GM21390 (cell line): ENCODE measurements around the gene FAM81B.

ENCODE experiments used
- ATAC-seq: cut with Tn5 transposase; IDR thresholded peaks from one replicate; pipeline ENCODE4 v1.9.1; 2021; ENCODE audit not compliant: unreplicated experiment

Gene FAM81B

DNA sequence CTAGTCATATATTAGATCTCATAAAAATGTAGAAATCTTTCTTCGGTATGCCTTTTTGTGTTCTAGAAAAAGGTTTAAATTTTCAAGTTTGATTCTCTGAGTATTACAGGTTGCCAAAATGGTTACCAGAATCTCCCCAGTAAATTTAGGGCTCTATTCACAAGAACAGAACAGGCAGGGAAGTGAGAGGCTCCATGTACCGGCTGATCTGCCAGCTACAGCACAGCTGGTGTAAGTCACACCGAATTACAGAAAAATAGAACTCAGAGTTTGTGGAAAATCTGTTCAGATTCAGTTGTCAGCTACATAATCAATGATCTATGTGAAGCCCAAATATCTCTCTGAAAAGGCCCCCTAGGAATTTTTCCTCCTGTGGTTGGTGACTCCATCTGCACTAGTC lies 10.5 kb downstream of the FAM81B start:
- no peak for ATAC-seq

DNA sequence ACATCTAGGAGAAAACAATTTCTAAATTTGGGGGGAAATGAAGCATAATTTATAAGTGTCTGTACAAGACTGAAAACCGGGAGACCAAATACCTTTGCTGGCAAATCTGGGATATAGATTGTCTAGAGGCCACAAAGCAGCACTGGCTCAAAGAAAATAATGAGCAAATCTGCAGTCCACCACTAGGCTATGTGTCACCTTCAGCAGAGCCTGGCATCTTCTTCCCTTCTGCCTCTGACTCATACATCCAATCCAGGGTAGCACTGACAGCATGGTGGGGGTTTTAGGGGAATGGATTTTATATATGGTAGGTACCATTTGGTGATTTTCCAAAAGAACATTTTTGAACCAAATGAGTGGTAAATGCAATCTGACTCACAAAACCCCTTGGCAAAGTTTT lies 12.8 kb downstream of the FAM81B start:
- no peak for ATAC-seq

DNA sequence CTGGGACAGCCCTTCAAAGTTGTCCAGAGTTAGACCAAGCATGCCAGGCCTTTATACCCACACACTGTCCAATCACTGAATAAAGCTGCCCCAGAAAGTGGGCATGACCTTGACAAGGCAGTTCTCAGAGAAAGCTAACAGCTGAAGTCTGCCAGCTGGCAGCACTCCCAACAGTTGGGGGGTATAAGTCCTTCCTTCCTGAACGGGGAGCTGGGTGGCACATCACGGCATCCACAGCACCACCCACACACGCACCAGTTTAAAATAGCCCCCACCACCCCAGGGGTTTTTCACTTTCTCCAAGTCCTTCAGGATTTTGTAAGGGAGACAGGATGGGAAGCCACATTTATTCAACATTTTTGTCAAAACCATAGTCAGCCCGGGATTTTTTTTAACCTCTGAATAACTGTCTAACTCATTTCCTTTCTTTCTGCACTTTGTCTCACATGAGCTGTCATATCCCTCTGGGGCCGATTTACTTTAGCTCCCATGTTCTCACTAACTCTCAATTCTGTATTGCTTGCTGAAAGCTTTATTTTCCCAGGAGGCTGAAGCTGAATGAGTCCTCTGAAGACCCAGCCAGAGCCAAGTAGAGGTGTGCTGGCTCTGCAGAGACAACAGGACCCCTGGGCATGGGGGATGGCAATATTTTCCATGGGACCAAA lies 15.4 kb downstream of the FAM81B start:
- ATAC-seq = no peak

DNA sequence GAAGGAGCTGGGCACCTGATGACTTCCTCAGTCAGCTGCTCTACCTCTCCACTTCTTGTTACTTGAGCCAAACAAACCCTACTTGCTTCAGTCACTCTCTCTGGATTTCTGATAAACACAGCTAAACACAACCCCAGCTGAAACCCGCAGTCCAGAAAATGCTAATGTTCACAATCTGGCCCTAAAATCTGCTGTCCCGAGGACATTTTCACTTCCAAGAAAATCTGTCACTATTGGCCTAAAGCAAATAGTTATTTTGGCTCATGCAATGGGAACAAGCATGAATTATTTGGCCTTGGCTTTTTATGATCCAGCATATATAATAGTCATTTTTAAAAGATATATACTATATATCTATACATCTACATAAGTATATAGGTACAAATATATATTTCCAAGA lies 19.1 kb downstream of the FAM81B start:
- no peak for ATAC-seq

DNA sequence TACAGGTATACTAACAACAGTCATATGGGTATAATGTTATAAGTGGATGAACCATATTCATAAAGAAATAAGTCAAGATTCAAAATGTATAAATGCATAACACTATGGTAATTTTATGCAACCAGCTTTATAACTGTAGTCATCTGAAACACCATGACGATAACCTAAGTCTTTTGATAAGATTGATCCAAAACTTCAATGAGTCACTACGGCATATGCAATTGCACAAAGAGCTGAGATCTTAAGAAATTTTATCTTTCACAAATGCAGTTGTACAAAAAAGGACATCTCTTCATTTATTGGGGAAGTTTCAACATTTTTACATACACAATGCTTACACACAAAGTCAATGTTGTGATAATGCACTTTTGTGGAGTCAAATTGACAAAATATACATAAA lies 20.3 kb downstream of the FAM81B start:
- ATAC-seq = no peak

DNA sequence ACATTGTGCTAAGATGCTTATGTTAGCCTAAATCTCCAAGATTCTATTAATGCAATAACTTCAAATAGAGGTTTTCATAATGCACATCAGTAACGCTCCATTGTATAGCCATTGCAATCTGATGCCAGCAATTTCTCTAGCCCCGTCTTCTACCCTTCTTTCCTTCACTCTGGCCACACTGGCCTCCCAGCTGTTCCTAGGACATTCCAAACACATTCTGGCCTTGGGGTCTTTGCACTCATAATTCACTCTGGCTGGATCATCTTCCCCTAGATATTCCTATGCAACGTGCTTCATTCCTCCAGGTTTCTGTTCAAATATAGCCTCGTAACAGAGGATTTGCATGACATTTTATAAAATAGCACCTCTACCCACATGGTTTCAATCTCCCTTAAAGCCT lies 23.3 kb downstream of the FAM81B start:
- no peak for ATAC-seq

DNA sequence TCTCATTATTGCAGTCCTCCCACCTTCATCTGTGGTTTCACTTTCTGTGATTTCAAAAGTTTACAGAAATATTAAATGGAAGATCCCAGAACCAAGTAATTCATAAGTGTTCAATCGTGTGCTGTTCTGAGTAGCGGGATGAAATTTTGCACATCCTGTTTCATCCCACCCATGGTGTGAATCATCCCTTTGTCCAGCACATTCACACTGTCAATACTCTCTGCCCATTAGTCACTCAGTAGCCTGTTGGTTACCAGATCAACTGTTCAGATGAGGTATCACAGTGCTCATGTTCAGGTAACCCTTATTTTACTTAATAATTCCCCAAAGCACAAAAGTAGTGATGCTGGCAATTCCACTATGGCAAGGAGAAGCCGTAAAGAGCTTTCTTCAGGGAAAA lies 26.8 kb downstream of the FAM81B start:
- ATAC-seq = no peak

DNA sequence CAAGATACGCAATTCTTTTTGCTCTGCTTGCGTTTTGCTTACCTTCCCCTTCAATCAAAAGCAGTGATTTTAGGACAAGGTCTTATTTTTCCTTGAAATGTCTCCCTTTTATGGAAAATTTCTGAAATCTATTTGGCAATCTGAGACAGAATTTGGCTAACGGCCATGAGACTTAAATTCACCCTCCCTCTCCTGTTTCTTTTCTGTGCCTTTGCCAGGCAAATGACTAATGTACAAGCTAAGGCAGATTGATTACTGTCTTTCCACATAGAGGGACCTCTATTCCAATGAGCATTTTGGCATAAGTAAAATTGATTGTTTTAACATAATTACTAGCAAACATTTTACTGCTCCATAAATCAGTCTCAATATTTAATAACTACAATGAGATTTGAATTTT lies 31.7 kb downstream of the FAM81B start:
- ATAC-seq = no peak

DNA sequence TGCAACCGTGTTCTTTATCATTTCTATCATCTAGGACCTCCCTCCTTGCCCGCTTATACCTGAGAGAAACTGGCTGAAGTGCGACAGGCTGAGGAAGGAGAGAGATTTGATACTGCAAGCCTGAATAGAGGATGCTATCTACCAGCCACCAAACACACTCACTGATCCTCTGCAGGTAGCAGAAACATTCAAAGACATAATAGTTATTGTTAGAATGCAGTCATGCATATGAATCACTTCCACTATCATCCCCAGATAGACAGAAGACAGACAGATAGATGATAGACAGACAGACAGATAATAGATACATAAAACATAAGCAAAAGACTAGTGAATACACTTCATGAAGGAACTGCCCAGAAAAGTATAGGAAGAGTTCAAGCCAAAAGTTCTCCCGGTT lies 32.9 kb downstream of the FAM81B start:
- ATAC-seq = no peak

DNA sequence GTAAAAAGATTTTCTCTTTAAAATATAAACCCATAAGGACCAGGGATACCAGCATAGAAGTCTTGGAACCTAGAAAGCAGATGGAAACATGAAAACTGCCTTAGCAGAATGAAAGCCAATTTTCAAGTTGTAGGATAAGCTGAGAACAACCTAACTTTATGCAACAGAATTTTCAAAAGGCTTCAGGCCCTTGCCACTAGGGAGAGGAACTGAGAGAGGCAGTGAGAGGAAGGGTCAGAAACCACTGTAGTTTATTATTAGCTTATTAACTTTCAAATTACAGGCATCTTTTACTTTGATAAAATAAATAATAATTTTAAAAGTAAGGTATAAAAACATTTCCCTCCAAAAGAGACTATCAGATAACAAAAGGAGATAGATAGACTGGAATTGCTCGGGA lies 33.4 kb downstream of the FAM81B start:
- no peak for ATAC-seq

DNA sequence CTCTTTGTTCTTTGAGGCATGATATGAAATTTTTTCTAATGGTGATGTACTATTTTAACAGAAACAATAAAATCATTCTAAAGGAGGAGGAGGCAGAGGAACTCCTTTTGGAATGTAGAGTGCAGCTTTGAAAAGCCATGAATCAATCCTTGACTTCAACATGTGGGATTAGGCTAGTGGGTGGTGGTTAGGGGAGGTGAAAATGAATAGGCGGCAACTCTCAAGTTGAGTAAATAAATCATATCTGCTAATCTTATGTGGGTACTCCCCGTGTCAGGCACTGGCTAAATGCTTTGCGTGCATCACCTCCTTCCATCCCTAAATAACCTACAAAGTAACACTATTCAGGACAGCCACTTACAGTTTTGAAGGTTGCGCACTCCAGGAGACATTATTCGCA lies 35.1 kb downstream of the FAM81B start:
- ATAC-seq = no peak

DNA sequence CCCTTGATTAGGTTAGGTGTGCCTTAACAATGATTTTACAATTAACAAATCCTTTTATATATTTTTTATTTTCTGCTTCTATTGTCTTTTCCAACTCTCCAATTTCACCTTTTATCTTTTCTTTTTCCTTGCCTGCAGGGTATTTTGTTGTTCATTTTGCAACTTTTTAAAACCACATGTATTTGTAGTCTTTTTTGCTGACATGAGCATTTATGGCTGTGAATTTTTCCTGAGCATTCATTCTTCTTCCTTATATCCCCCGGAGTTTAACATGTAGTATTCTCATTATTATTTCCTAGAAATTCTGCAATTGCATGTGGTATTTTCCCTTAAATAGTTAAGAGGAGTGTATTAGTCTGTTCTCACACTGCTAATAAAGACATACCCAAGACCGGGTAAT lies 41.6 kb downstream of the FAM81B start:
- ATAC-seq = no peak

DNA sequence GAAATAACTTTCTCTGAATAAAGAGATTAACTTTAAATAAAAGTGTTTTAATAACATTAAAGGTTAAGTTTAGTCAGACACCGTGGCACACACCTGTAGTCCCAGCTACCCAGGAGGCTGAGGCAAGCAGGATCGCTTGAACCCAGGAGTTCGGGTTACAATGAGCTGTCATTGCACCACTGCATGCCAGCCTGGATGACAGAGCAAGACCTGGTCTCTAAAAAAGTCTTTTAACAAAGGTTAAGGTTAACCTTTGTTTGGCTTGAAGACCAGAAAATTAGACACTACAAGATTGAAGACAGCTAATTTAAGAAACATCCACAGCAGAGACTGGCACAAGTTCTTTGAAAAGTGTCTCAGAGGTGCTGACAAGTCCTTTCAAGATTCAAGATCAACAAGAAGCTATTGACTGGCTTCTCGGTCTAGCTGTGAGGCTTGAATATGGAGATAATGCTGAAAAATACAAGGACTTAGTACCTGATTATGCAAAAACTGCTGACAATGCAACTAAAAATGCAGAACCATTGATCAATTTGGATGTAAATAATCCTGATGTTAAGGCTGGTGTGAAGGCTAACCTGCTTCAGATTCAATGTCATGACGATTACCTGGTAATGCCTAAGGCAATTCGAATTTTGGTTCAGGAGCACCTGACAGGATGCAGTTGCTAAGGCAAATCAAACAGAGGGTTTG lies 48.8 kb downstream of the FAM81B start:
- no peak for ATAC-seq

DNA sequence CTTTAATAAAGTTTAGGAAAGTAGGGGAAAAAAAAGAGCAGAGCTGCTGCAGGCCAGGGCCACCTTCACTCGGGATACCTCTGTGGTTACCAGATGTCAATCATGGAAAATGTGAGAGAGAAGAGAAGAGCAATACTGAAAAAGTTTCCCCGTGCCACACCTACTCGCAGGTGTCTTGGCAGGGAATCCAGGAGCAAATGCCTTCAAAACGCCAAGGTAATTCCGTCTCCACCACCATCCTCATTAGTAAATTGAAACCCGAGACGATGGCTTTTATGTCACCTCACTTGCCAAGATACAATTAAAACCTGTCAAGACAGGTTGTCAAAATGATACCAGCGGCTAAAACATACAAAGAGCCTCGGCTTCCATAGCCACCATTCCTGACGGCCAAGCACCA lies 49.7 kb downstream of the FAM81B start:
- no peak for ATAC-seq

DNA sequence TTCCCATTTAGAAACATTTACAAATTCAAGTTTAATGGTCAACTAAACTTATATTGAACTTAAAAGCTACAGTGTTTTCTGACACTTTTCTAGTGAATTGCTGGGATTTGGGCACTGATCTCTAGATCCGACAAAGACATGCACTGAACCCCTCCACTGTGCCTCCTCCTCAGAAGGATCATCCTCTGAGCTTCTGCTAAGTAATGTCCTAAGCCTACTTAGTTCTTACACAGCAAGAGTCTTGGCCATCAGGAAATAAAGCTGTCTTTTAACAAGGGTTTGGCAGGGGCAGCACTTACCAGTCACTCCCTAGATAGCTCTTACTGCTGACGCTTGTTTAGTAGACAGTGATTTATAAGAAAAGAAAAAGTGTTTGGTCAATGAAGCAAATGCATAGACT lies 50.5 kb downstream of the FAM81B start:
- no peak for ATAC-seq

DNA sequence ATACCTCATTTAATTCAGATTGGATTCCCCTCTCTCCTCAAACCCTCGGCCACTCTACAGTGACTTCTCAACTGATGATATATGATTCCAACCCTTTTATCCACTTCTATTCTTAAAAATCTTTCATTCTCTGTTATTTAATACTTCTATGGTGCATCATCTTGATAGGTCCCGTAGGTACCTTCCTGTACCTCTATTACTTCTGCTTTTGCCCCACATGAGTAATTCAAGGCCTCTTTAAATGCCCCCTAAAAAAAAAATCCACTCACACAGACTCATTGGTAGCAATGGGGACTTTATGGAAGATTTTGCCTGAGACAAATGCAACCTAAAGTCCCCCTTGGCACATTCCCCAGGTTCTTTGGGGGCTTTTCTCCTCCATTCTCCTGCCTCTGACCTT lies 54.3 kb downstream of the FAM81B start:
- ATAC-seq = no peak

DNA sequence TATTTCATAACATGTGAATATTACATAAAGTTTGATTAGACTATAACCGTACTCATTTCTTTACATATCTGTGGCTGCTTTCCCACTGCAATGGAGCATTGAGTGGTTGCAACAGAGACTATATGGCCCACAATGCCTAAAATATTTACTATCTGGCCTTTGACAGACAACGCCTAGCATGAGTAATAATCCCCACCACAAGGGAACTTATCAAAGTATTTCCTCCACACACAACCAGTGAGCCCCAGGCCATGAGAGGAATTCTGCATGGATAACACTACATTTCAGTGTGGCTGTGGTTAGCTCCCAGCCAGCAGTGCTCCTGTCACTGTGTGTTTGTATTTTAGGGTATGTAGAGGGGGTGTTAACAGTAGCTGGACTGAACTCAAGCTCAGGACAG lies 54.8 kb downstream of the FAM81B start:
- ATAC-seq = no peak

DNA sequence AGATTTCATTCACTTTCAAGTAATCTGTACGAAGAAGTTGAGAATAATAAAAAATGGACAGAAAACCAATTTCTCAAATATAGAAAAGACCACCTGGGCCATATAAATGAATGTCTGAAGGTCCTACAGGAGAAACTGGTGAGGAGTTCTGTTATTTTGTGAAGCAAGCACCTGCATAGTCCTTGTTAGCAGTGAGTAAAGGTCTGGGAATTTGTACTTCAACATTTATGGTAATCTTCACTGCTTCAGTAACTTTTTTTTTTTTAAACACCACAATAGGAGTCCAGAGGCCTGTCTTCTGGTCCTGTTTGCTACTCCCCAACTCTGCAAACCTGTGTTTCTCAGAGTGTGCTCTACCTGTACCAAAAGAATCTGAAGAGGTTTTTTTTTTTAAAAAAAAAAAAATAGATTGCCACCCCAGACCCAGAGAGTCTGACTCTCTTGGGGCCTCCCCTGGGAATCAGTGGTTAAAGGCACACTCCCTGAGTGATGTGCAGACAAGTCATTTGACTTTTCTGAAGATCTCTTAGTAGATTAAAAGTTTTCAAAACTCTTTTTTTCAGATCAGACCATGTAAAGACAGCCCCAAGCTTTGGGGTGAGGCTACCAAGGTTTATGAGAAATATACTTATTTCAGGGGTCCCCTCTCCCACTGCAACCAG lies 55.5 kb downstream of the FAM81B start:
- ATAC-seq = no peak

DNA sequence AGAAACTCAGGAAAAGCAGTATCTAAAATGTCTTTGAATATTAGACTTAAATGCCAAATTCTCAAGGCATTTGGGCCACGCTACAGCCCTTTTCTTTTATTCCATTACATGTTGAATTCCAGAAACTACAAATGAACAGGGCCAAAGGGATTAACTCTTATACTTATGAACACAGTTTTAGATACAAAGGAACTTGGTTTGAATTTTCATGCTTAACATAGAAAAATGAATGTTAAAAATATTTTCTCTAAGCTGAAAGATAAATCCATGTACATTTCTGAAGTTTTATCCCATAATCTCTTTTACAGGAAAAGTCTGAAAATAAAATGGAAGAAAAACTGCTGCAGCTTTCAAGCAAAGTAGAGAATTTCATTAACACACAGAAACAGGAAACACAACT lies 56.8 kb downstream of the FAM81B start:
- ATAC-seq = no peak

DNA sequence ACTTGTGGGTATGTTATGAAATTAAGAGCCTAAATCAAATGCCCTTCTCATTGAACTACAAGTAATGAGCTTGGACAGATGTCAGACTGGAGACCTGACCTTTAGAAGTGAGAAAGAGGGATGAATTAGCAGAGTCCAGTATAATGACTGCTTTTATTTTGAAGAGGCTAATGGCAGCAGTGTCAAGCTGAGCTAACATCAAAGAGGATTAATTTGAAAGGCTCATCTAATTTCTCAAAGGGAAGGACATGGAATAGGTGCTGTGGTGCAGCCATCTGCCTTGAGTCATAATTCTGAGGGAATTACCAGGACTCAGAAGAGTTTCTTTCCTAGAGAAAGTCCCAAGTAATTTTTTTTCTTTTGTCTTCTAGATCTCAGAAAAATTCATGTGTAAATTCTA lies 57.6 kb downstream of the FAM81B start:
- ATAC-seq = no peak

DNA sequence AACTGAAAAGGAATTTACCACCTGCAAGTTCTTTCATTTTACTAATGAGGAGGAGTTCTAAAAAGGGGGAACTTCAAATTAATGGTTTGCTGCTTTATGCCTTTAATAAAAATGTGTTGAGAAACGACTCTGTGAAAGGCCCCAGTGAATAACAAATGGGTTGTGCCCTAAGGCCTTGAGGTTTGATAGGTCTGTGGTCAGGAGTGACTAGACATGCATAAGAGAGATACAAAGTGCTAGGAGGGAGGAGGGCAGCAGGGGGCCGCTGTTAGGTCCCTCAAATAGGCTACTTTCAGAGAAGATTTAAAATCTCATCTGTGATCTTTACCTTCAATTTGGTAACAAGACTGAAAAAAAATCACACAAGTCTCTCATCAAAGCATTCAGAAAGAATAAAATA lies 58.3 kb downstream of the FAM81B start:
- no peak for ATAC-seq

DNA sequence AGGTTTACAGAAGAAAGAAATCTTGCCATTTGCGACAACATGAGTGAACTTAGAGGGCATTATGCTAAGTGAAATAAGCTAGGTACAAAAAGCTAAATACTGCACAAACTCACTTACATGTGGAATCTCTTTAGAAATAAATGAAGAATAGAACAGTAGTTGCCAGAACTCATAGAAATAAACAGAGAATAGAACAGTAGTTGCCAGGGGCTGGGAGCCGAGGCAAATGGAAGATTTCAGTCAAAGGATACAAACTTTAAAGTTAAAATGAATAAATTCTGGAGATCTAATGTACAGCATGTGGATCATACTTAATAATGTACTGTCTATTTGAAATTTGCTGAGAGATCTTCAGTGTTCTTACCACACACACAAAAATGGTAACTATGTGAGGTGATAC lies 63.4 kb downstream of the FAM81B start:
- no peak for ATAC-seq

DNA sequence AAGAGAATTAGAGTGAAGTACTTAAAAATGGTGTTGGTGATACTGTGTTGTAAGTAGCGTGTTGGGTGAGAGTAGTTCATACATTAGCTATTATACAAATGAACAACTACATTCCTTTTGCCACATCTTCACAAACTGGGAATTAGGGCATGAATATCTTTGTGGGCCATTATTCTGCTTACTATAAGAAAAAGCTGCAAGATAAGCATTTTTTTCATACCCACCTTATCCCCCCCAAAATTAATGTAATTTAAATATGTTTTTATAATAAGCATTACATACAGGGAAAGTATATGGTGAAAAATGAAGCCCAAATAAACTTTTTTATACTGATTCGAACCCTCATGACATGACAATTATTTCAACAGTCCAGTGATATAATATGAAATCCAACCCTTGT lies 69.5 kb downstream of the FAM81B start:
- ATAC-seq = no peak
